COR-L47 (cell line): Measurements from ENCODE around the gene FAM118A.
"Not testable (repeated sequence)": the region's sequence is repeated elsewhere in the genome, so short reads cannot be mapped to it uniquely, and the experiment has no call there.

Source experiments
- DNase-seq: peaks from one replicate; lab custom pipeline; 2025; lab: John Stamatoyannopoulos, UW

Gene FAM118A

DNA sequence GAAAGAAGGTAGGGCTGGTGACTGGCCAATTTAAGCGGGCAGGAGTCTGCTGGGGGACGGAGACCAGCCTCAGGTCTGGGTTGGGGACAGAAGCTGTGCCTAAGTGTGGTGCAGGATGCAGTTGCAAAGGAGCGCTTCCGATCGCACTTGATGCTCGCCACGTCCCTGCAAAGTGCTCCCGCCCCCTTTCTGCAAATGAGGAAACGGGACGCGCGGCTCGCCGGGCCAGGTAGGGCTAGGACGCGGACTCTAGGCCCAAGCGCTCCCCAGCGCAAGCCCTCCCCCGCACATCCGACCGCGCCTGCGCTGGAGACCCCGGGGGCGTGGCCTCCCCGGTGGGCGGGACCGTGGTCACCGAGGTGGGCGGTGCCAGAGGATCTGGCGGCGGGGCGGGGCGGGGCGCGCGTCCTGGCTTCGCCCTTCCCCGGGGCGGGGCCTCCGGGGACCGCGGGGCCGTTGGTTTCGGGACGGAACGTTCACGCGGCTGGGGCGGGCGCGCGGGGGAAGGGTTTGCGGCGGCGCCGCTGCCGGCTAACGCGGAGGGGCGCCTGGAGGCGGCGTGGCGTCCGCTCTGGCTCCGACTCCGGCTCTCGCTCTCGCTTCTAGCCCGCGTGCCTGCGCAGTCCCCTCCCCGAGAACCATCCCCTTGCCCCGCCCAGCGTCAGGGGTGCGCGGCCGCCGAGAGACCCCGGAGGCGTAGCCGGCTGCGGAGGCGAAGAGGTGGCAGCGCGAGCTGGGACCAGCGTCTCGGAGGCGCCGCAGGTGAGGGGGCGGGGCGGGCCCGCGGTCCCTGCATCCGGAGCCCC, at the start of gene FAM118A:
Gene FAM118A (plus strand): TSS at position 513 of the 806 bp plus-strand sequence. CDS start 12,446 bp downstream, outside the sequence.
- peak; percentile 86 for DNase-seq

DNA sequence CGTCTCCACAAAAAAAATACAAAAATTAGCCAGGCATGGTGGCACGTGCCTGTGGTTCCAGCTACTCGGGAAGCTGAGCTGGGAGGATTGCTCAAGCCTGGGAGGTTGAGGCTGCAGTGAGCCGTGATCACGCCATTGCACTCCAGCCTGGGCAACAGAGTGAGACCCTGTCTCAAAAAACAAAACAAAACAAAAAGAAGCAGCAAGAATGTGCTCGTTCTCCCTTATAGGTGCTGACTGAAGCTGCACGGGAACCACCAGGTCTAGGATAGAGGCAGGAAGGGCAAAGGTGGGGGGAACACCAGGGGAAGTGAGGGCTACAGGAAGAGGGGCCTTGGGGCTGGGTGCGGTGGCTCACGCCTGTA, 49.4 kb upstream of the FAM118A start:
- not testable (repeated sequence) for DNase-seq

DNA sequence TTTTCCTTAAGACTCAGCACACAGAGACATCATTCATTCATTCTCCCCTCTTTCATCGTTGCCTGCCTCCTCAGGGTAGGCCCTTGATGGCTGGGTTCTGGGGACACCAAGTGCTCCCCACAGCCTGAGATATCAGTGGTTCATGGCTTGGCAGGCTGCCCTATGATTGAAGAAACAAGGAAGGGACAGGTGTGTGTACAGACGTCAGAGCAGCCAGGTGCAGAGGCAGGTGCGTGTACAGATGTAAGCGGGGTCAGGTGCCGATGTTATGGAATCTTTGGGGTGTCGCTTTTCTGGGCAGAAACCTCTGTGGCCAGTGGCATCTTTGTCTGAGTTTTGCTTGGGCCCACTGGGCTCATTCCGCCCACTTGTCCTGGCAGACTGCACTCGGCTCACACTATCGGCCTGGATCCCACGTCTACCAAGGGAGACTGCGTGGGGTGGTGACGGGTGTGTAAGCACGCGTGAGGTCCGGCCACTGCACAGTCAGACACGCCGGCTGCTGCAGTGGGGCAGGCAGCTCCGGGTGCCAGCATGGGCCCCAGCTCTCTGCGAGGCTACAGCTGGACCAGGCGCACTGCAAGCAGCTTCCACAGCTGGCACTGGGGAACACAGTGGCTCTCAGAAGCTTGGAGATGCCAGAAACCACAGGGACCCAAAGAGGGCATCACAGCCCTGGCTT, 48.2 kb upstream of the FAM118A start:
- no peak for DNase-seq

DNA sequence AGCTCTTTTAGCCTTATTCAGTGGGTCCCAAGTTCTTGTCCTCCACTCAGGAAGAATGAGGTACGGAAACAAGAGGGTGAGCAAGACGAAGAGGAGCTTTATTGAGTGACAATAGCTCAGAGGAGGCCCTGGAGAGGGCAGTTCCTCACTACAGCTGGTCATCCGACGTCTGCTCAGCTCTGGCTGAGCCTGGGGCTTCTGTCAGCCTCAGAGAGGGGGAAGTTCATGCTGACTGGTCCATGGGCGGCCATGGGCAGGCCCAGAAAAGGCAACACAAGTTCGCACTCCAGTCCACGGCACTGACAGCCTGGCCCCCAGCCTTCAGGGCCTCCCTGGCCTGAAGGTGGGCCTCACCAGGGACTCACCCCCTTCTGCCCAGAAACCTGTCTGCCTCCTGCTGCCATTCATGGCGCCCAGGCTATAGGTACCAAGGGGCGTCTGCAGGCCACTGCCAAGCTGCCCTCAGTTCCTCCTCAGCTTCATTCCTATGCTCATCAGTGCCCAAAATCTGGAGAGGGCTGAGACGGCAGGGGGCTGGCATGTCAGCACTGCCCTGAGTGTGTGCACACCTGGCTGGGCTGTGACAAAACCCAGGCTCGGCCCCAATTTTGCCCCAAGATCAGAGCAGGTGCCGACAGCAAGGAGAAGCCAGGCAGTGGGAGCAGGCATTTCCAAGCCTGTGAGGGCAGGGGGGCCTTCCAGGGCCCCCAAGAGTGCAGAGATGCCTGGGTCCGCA, 47.4 kb upstream of the FAM118A start:
- no peak for DNase-seq

DNA sequence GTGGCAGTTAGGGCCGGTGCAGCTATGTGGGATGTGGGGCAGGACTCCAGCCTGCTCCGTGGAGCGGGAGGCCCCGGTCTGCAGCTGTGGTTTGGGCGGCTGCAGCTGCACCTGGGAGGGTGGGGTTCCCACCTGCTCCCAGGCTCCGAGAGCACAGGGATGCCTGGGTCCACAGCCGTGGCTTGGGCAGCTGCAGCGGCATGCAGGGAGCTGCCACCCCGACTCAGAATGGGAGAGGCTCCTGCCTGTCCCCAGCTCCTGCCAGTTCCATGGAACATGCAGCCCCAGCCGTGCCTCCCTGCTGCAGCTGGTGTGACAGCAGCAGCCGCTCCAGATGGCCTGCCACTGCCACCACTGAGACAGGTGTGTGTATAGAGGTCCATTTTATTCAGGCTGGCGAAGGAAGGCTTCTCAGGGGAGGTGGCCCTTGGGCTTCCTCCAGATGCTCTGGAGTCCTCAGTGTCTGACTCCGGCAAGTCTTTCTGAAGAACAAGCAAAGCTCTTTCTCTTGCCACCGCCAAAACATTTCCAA, 46.7 kb upstream of the FAM118A start:
- no peak for DNase-seq

DNA sequence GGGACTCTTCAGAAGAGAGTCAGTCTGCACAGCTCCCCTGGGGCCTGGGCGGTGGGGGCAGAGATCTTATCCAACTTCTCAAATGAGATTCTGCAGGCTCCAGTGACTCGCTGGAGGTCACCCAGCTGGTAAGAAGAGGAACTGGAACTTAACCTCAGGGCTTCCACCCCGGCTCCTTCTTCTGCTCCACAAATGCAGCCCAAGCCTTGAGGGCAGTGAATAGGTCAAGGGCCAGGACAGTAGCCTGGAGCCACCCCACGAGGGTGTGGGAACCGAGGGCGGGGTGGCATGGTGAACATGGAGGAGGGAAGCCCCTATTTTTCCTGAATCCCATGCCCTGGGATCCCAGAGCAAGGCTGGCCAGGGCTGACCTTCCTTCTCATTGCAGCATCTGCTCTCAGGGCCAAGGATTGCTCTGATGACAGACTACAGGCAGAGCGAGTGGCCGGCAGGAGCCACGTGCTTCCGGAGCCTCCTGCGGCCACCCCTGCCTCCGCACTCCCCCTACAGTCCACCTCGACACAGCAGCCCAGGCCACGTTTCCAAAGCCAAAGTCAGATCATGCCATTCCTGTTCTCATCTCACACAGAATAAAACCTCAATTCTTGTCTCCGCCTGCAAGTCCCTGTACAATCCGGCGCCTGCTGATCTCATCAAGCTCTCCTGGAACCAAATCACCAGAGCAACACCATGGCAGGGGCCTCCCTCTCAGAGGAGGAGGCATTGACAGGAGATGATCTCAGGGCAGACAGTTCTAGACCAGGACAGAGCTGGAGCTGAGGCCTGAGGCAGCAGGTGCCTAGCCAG, 46.1 kb upstream of the FAM118A start:
- no peak for DNase-seq

DNA sequence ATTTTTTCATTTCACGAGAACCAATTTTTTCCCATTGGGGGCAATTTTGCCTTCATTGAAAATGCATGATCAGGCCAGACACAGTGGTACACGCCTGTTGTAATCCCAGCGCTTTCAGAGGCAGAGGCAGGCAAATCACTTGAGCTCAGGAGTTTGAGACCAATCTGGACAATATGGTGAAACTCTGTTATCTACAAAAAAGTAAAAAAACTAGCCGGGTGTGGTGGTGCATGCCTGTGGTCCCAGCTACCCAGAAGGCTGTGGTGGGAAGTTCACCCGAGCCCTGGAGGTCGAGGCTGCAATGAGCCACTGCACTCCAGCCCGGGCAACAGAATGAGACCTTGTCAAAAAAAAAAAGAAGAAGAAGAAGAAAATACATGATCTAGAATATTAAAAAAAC, 44.2 kb upstream of the FAM118A start:
- no peak for DNase-seq

DNA sequence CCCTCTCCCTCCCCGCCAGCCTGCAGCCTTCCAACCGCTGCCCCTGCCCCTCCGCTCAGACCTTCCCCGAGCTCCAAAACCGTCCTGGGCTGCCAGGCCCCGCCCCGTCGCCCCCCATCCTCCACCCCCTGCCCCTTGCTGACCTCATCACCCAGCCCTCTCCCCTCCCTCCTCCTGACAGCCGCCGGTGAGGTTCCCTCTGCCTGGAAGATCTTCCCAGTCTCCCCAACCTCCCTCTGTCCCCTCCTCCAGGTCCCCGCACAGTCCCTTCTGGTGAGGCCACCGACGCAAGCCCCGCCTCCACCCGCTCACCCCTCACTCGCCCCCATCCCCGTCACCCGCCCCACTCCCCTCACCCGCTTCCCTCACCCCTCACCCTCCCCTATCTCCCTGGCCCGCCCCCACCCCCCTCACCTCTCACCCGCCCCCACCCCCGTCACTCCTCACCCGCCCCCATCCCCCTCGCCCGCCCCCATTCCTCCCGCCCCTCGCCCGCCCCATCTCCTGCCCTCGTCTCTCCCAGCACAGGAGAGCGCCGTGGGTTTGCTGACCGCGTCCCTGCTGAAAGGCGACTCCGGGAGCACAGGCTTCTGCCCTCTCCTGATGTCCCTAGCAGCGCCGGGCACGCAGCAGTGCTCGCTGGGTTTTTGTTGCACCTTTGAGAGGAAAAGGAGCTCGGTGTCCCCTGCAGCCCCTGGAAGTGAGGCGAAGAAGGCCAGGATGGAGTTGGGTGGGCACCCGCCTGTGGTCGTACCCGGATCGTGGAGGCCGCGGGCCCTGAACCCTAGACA, 41.4 kb upstream of the FAM118A start:
- no peak for DNase-seq

DNA sequence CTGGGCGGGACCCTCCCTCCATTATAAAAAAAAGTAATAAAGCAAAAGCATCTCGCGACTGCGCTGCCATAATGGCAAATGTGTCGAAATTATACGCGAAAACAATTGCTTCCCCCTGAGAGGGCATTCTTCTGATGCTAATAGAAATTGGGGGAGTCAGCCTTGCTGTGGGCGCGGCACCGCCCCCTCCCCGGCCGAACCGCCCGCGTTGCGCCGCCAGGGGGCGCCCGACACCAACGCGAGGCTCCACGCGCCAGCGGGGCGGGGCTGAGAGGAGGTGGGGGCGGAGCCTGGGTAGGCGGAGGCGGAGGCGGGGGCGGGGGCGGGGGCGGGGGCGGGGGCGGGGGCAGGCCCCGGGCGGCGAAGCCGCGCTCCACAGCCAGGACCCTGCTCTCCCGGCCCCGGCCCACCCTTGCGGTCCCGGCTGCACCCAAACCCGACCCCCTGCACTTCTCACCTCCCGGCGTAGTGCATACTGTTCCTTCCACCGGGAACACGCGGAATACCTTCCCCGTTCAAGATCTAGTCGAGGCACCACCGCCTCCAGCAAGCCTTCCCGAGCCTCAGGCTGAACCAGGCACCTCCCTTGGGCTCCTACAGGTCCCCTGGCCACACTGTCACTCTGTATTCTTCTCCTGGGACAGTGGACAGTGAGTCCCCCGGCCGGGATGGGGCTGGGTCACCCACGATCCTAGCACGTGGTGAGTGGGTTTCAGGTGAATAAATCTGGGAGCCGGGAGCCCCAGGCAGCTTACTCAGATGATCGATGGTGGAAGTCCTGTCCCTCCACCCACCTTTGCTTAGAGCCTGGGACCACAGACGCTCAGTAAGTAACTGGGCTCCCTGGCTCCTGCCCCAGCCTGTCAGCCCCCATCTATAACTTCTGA, 40.5 kb upstream of the FAM118A start:
- DNase-seq, result peak; percentile 54

DNA sequence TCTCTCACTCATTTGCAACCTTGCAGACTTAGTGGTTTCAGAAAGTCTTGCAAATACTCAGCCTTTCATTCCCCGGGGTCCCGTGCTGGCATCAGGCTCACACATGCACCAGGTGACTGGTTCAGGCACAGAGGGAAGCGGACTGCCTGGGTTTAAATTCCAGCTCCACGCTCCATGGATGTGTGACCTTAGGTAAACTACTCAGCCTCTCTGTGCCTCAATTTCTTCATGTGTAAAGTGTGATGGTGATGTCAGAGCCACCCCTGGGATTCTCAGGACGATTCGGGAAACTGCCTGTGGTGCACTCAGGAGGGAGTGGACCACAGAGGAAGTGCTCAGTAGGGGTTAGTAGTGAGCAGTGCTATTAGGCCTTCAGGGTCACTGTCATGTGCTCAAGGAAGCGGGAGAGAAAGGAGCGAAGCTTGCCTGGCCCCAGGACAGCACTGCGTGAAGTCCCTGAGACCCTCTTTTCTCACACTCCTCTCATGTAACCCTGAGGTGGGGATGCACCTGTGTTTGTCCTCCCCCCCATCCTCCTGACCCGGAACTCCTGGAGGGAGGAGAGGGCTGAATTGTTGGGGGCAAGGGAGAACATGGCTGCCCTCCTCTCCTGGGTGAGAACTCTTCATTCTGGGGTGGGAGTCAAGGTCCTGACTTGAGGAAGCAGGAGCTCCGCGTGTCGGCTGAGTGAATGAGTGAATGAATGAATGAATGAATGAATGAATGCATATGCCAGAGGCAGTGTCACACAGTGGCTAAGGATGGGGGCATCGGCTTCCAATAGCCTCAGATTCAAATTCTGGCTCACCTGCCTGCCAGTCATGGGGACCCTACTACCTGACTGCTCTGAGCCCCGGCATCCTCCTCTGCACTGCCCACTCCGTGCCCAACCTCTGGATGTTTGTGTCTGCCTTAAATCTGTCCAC, 39.4 kb upstream of the FAM118A start:
- DNase-seq, result no peak

DNA sequence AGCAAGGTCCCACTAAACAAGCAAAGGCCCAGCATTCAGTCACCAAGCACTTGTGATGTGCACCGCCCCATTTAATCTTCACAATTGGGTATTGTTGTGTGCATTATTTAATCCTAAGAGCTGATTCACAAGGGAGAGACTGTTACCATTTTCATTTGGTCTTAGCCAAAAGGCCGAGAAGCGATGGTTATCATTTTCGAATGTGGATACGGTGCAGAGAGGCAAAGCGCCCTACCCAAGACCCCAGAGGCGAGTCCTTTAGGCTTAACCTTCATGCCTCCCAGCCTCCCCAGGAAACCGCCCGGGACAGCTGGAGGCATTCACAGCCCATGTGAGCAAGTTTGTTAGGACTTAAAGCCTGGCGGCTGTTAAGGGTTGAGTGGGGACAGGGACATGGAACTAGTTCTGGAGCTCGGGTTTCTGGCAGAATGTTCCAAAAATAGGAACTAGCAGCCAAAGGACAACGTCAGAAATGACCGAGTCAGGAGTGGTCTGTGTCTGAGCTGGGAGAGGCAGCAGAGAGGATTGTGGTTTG, 38.0 kb upstream of the FAM118A start:
- no peak for DNase-seq

DNA sequence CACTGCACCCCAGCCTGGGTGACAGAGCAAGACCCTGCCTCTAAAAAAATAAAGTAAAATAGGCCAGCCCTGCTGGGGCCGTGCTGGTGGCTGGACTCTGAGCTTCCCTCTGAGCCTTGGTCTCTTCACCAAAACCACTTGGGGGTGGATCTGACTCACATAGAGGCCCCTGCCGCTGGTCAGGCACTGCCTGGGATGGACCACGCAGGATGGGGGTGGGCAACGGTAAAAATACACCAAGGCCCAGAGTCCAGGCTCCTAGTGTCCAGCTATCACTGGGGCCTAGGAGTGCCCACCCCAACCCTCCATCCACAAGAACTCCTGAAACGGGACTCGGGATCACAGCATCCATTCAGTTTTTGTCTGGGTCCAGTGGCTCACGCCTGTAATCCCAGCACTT, 37.2 kb upstream of the FAM118A start:
- no peak for DNase-seq

DNA sequence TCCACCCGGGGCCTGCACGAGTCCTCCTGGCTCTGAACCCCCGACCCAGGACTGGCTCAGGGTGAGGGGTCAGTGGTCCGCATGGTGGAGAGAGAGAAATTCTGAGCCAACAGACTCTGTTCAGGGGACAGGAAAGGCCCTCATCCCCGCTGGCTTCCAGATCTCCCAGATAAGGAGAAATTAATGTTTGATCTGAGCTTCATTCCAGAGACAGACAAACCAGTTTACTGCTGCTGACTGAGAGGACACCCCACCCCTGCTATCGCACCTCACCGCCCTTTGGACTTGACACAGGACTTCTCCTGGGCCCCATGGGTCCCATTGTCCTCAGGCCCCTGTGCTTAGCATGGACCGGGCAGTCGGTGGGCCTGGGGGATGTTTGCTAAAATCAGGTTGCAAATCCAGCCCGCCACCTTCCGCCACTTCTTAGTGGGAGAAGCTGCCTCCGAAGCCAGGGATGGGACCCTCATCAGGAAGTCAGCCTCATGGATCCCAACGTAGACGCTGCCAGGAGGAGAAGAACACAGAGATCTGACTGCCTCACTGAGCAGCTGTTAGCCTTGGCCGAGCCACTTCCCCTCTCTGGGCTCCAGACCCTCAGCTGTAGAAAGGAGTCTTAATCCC, 36.2 kb upstream of the FAM118A start:
- DNase-seq, result no peak

DNA sequence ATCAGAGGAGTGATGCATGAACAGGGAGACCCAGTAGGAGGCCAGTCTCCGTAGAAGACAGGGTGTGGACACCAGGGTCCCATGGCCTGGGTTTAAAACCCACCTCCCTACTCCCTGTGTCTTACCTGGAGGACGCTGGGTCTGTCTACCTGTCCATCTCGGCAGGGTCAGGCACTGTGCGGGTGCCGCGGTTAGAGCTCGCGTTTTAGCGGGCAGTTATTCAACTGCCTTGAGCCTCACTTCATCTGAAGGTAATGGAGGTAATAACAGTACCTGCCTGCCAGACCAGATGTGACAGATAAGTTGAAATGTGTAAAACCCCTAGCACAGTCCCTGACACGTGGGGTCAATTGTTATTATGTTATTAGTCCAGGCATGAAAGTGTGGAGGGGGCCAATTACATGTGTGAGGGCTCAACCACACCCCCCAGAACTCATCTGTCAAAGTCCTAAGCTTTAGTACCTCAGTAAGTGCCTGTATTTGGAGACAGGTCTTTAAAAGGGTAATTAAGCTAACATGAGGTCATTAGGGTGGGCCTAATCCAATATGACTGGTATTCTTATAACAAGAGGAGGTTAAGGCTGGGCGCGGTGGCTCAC, 33.1 kb upstream of the FAM118A start:
- DNase-seq, result no peak

DNA sequence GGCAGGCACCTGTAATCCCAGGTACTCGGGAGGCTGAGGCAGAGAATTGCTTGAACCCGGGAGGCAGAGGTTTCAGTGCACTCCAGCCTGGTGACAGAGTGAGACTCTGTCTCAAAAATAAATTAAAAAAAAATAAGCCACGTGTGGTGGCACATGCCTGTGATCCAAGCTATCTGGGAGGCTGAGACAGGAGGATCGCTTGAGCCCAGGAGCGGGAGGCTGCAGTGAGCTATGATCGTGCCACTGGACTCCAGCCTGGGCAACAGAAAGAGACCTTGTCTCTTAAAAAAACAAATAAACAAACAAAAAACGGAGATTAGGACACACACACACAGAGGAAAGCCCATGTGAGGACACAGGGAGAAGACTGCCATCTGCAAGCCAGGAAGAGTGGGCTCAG, 32.0 kb upstream of the FAM118A start:
- DNase-seq, result not testable (repeated sequence)

DNA sequence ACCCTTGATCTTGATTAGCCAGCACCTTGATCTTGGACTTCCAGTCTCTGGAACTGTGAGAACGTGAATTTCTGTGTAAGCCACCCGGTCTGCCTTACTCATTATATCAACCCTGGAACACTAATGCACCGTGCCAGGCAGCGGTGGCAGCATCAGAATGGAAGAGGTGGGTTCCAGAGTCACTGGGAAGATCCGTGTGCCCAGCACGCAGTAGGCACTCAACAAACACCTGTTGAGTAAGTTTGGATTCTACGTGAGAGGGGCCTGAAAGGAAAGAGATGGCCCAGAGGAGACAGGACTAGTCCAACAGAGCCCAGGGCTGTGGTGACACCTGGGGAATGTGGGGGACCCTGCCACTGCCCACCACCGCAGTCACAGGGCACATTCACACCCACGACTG, 31.6 kb upstream of the FAM118A start:
- no peak for DNase-seq

DNA sequence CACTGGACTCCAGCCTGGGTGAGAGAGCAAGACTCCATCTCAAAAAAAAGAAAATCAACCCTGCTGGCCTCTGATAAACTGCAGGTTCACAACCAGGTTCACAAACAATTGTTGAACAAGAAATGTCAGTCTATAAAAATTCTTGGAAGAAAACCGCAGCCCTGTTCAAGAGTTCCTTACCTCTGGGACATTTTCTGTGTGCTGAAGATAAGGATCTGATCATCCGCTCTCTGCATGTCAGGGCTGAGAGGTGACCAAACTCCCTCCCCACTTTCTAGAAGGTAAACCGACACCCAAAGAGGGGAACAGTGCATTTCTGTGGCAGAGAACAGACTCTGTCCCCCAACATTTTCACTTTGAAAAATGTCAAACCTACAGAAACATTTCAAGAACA, 29.1 kb upstream of the FAM118A start:
- no peak for DNase-seq

DNA sequence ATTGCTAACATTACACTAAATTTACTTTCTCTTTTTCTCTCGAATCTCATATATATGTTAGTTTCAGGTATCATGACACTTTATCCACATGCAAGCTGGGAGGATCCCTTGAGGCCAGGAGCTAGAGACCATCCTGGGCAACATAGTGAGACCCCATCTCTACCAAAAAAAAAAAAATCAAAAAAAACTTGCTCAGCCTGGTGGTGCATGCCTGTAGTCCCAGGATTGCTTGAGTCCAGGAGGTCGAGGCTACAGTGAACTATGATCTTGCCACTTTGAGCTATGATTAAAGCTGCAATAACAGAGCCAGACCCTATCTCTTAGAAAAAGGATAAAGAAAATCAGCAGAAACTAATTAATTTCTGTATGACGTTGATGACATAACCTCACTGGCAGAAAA, 28.7 kb upstream of the FAM118A start:
- no peak for DNase-seq
